ENCODE data around the gene FNDC3B.

FNDC3B gene

GRCh38 chr3:172034786-172035685 lies 4.3 kb upstream of the FNDC3B start:
- DNase-seq: peak; percentile 14

- DNase-seq: no peak
Measured at GRCh38 chr3:172036541-172037215, 2.7 kb upstream of the FNDC3B start.

DNA sequence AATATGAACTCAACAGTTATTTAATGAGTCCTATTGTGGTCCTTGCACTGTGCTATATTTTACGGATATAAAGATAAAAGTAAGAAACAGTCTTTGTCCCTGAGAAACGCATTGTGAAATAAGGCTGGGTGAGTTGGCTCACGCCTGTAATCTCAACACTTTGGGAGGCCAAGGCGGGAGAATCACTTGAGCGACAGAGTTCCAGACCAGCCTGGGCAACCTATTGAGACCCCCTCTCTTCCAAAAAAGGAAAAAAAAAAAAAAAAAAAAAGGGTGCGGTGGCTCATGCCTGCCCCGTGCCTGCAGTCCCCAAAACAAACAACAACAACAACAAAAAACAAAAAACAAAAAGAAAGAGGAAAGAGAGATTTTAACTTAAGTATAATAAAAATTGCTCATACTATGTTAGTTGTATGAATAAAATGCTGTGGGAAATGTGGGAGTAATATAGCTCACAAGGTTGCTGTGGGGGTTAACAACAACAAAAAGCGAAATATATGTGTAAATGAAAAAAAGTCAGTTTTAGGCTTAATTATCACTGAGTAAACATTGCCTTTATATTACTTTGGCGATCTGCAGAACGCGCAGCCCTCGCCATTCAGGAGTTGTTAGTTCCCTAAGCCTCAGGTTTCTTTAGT lies 461 bp upstream of the FNDC3B start:
- DNase-seq: no peak

DNA sequence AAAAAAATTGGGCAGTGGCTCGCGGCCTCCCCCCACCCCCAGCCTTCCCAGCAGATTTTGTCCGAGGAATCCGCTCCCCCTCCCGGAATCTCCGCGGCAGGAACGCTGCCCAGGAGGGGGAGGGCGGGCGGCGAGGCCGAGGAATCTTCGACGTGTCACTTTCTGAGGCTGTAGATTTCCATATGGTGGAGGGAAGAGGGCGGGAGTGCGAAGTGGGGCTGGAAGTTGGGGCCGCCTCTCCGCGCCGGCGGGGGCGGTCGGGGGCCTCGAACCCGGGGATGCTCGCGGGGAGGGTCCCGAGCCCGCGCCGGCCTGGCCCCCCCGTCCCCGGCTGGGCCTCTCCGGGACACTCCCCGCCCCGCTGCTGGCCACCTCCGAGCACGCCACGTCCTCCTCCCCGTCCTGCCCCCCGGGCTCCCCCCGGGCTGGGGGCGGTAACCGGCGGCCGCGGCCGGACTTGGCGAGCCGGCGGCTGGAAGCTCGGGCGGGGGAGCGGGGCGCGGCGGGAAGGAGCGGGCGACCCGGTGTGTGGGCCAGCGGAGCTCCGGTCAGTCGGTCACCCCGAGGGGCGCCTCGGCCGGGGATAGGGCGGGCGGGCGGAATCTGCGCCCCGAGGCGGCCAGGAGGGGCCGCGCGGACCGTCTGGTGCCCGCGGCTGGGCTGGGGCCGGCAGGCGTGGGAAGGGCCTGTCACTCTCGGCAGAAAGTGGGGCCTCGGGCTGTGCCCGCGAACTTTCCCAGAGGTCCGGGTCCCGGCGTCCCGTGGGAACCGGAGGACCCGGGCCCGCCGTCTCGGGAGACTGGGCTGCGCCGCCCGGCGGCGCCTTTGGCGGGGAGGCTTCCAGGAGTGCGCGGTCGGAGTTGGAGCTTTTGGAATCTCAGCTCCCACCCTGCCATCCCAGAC lies 951 bp downstream of the FNDC3B start:
- DNase-seq: peak; percentile 79

DNA sequence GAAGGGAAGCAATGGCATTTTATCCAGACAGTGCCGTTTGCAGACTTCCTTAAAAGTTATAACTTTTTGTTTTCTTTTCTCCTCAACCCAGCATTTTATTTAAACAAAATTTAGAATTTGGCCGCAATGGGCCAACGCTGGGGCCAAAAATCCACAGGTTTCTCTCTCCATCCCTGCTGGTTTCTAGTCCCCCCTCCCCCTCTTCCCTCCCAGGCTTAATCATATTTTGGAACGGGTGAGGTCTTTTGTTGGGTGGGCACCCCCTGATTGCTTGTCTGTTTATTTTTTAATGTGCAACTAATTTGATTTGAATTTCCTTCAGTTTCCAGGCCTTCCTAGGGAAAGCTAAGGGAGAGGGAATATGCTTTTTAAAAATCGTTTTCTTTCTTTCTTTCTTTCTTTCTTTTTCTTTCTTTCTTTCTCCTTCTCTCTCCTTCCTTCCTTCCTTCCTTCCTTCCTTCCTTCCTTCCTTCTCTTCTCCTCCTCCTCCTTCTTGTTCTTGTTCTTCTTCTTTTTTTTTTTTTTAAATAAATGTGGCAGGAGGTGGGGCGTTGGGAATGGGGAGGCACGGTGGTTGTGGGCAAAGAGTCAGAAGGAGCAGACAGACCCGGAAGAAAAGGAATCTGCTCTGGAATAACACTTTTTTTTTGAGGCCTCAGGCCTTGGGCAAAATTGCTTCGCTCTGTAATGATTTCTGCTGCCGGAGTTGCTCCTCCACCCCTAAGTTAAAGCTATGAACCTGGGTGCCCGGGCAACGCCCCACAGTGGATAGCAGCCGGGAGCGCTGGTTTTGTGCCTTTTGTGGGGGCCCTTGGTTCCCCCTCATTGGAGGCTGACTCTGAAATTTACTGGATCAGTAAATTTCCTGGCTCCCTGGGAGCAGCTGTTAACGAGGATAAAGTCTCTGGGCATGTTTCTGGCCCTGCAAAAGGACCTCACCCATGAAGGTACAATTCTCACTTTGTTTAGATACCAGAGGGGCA lies 1.9 kb downstream of the FNDC3B start:
- DNase-seq: peak; percentile 59

DNA sequence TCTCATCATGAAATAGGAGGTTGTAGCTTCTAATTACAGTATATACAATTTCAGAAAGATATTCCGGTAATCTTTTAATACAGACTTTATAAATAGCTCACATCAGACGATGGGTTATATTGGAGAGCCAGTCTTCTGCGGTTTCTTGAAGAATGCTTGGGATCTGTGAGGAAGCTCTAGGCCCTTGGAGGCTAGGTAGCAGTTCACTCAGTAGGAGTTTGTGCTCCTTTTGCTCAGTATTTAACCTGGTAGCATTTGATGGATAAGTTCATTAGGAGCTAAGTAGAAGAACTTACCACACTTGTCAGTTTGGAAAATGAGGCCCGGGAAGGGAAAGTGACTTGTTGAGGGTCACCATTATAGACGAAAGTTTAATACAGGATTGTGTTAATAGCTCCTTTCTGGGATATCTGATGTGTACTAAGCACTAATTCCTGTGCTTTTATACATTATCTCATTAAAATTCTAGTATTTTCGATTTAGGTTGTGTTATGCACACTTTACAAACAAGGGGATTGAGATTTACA lies 2.8 kb downstream of the FNDC3B start:
- no peak for DNase-seq

- peak; percentile 16 for DNase-seq
Measured at GRCh38 chr3:172042663-172043179, 3.3 kb downstream of the FNDC3B start.

DNA sequence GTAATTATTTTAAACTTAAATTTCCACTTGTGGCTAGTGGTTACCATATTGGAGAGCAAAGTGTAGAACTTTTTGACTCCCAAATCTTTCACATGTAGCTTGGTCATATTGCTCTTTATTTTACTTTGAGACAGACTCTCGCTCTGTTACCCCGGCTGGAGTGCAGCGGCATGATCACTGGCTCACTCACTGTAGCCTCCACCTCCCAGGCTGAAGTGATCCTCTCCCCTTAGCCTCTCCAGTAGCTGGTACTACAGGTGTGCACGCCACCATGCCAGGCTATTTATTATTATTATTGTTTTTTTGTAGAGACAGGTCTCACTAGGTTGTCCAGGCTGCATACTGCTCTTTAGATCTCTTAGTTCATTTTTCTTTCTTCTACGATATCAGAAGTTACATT lies 3.9 kb downstream of the FNDC3B start:
- no peak for DNase-seq

DNA sequence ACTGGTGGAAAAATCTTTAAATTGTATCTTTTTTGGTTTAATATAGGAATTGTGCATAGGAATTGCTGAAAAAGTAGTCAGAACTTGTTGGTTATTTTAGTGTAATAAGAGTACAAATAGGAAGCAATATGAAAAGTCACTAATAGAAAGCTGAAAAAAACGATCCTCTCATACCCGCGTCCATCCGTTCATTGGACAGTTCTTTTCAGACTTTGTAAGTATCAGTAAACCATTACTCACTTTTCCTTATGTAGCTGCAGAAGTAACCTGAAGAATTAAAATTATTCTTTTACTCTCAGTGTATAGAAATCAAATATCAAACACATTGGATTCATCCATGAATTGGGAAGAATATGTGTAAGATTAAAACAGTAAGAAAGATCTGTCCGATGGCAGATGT lies 4.4 kb downstream of the FNDC3B start:
- no peak for DNase-seq

- DNase-seq: no peak
Measured at GRCh38 chr3:172044833-172045585, 5.6 kb downstream of the FNDC3B start.

DNA sequence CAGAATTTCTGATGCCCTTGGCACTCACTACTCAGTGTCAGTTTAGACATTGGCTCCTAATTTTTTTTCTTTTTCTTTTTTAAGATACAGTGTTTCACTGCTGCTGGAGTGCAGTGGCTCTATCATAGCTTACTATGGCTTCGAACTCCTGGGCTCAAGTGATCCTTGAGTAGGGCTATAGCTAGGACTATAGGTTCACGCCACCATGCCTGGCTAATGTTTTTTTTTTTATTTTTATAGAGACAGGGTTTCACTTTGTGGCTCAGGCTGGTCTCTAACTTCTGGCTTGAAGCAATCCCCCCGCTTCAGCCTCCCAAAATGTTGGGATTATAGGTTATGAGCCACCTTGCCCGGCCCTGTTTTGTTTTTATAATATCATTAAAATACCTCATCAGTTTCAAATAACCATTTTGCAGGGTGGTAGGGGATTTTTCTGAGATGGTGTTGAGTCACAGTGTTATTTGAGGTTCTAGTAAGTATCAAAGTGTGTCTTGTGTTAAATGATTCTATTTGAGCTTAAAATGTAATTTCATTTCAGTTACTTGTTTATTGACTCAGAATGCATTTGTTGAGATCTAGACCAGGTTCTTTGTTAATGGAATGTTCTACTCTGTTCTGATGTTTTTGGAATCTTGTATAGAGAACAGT lies 7.0 kb downstream of the FNDC3B start:
- DNase-seq: no peak

GRCh38 chr3:172047567-172048115 lies 8.3 kb downstream of the FNDC3B start:
- DNase-seq: no peak

DNA sequence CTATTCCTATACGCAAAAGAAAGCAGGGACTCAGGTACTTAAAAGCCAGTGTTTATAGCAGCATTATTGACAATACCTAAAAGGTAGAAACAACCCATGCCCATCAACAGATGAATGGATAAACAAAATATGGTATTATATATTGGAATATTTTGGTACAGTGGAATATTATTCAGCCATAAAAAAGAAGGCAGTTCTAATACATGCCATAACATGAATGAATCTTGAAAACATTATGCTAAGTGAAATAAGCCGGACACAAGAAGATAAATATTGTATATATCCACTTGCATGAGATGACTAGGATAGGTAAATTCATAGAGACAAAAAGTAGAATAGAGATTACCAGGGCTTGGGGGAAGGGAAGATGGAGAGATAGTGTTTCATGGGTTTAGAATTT lies 9.2 kb downstream of the FNDC3B start:
- no peak for DNase-seq

DNA sequence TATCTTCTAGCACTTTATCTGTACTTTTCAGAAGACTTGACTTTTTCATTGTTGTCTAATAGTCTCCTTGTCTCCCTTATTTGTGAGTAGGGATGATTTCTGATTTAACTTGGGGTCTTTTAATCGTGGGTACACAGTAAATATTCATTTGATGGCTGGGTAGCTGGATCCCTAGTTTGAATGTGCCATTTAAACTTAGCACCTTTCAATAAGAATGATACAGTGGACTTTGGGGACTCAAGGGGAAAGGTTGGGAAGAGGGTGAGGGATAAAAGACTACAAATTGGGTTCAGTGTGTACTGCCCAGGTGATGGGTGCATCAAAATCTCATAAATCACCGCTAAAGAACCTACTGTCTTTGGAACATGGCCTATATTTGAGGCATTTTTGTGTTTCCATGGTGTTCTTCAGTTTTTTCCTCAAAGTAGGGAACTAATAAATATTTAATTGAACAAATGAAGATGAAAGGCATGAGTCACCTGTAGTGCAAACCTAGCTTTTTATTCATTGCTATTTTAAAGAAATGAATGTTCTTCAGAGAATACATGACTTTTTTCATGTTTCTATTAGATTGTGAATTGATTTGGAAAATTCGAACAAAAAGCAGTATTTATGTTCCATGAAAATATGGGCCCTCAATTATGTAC lies 12.1 kb downstream of the FNDC3B start:
- DNase-seq: no peak

- DNase-seq: no peak
Measured at GRCh38 chr3:172051957-172052354, 12.6 kb downstream of the FNDC3B start.

- DNase-seq: no peak
Measured at GRCh38 chr3:172052405-172052804, 13.0 kb downstream of the FNDC3B start.

- no peak for DNase-seq
Measured at GRCh38 chr3:172054115-172054764, 14.9 kb downstream of the FNDC3B start.

GRCh38 chr3:172056416-172056815 lies 17.0 kb downstream of the FNDC3B start:
- DNase-seq: no peak
